DND-41 (cell line): ENCODE results near the gene ERAL1.
"Not testable (repeated sequence)": the region's sequence is repeated elsewhere in the genome, so short reads cannot be mapped to it uniquely, and the experiment has no call there.

Experiments
- ATAC-seq: fragments of 200-7000 bp; cut with Tn5 transposase; 3 replicates; pipeline ENCODE4 v1.9.1; 2021; ENCODE audit warnings: low read depth; ENCODE audit not compliant: insufficient read depth
- DNase-seq: peaks from one replicate; pipeline ENCODE4 v3.0.0-alpha.2; 2020
- H2AFZ ChIP-seq: 2 replicates; pipeline ENCODE4 v1.6.0; 2012; ENCODE audit warnings: low read depth, low read length
- H3K27ac ChIP-seq: 2 replicates; pipeline ENCODE4 v1.5.1; 2012; ENCODE audit warnings: low read length, inconsistent platforms
- H3K27me3 ChIP-seq: fragments of 200-600 bp; sonication (generic); 2 replicates; pipeline ENCODE4 v1.6.0; 2012; ENCODE audit warnings: low read length, mild to moderate bottlenecking, inconsistent platforms; ENCODE audit not compliant: insufficient read depth, poor library complexity
- H3K36me3 ChIP-seq: 2 replicates; pipeline ENCODE4 v1.5.1; 2012; ENCODE audit warnings: low read length, inconsistent platforms; ENCODE audit not compliant: insufficient read depth
- H3K4me1 ChIP-seq: 2 replicates; pipeline ENCODE4 v1.5.1; 2012; ENCODE audit warnings: mild to moderate bottlenecking, low read length; ENCODE audit not compliant: insufficient read depth
- H3K4me2 ChIP-seq: 2 replicates; pipeline ENCODE4 v1.6.0; 2012; ENCODE audit warnings: mild to moderate bottlenecking, moderate library complexity, low read length, inconsistent platforms; ENCODE audit not compliant: insufficient read depth
- H3K4me3 ChIP-seq, 2 experiments: fragments of 200-600 bp in 1 of 2; shearing (Covaris generic) in 1 of 2; 2 replicates each; pipeline ENCODE4 v1.5.1; 2012 to 2016; ENCODE audit warnings: inconsistent platforms in 2 of 2, low read length in 2 of 2, mild to moderate bottlenecking in 2 of 2, low read depth in 1 of 2, moderate library complexity in 1 of 2
- H3K79me2 ChIP-seq: 2 replicates; pipeline ENCODE4 v1.6.0; 2012; ENCODE audit warnings: low read length, inconsistent platforms; ENCODE audit not compliant: insufficient read depth
- H3K9ac ChIP-seq: 2 replicates; pipeline ENCODE4 v1.6.0; 2012; ENCODE audit warnings: low read depth, mild to moderate bottlenecking, inconsistent platforms, low read length, moderate library complexity
- H3K9me3 ChIP-seq: 2 replicates; pipeline ENCODE4 v1.5.1; 2012; ENCODE audit warnings: low read length, moderate library complexity, mild to moderate bottlenecking, inconsistent platforms; ENCODE audit not compliant: insufficient read depth, severe bottlenecking
- H4K20me1 ChIP-seq: 2 replicates; pipeline ENCODE4 v1.6.0; 2012; ENCODE audit warnings: low read length; ENCODE audit not compliant: insufficient read depth
- CTCF ChIP-seq: IDR thresholded peaks from 2 replicates; pipeline ENCODE4 v1.5.1; 2012; ENCODE audit warnings: borderline replicate concordance, low read length, moderate library complexity, mild to moderate bottlenecking; ENCODE audit not compliant: poor library complexity, severe bottlenecking; ENCODE audit errors: extremely low read depth
- EZH2 ChIP-seq: IDR thresholded peaks from 3 replicates; pipeline ENCODE4 v1.6.1; 2012; ENCODE audit warnings: borderline replicate concordance, low read depth, mild to moderate bottlenecking, moderate library complexity, low read length, inconsistent platforms; ENCODE audit not compliant: severe bottlenecking

ERAL1 gene

GRCh38 chr17:28828294-28829040 is 26.3 kb upstream of the ERAL1 start:
- no peak overlapping the region for H3K27ac ChIP-seq
- H3K4me3 ChIP-seq: no peak overlapping the region
- H4K20me1 ChIP-seq: peaks cover 2% of the 10 kb centered on the region; the same call in 1 of the 2 replicates
- ATAC-seq (no peak), DNase-seq (no peak)
- no peak for TF ChIP-seq CTCF
- TF ChIP-seq EZH2: no peak
- H3K79me2 ChIP-seq: peaks cover 74% of the 10 kb centered on the region
- no peak overlapping the region for H2AFZ ChIP-seq
- H3K4me1 ChIP-seq: no peaks in the 10 kb centered on the region
- H3K4me2 ChIP-seq: no peak overlapping the region
- no peaks in the 10 kb centered on the region for H3K27me3 ChIP-seq
- peaks cover 7% of the 10 kb centered on the region; the same call in 1 of the 2 replicates for H3K36me3 ChIP-seq
- H3K9ac ChIP-seq: no peak overlapping the region
- H3K9me3 ChIP-seq: no peaks in the 10 kb centered on the region

GRCh38 chr17:28834420-28834819 is 20.4 kb upstream of the ERAL1 start:
- Histone ChIP-seq H3K9ac (no peak overlapping the region), H3K79me2 (peaks cover 86% of the 10 kb centered on the region), H3K36me3 (peaks cover 7% of the 10 kb centered on the region; the same call in 1 of the 2 replicates), H3K27me3 (no peaks in the 10 kb centered on the region), H2AFZ (no peak overlapping the region), H3K4me1 (peaks cover 5% of the 10 kb centered on the region; the same call in 1 of the 2 replicates), H4K20me1 (no peaks in the 10 kb centered on the region; the same call in 1 of the 2 replicates), H3K4me3 (no peak overlapping the region), H3K9me3 (no peaks in the 10 kb centered on the region), H3K4me2 (no peak overlapping the region), H3K27ac (no peak overlapping the region)
- TF ChIP-seq EZH2: no peak
- TF ChIP-seq CTCF: no peak
- DNase-seq: no peak
- ATAC-seq: no peak

- ATAC-seq, H3K27ac ChIP-seq, H3K36me3 ChIP-seq, H2AFZ ChIP-seq, H3K4me2 ChIP-seq, H3K27me3 ChIP-seq, H3K9ac ChIP-seq, H4K20me1 ChIP-seq, H3K4me3 ChIP-seq, DNase-seq, H3K9me3 ChIP-seq: not testable (repeated sequence)
- Histone ChIP-seq H3K4me1 (peaks cover 23% of the 10 kb centered on the region), H3K79me2 (peaks cover 92% of the 10 kb centered on the region)
Observed at GRCh38 chr17:28836541-28836940, 18.3 kb upstream of the ERAL1 start.

- H3K27me3 ChIP-seq: no peaks in the 10 kb centered on the region
- H2AFZ ChIP-seq: no peak overlapping the region
- H3K9me3 ChIP-seq: no peaks in the 10 kb centered on the region
- H3K4me2 ChIP-seq: peak overlapping the region; percentile 31; the same call in 1 of the 2 replicates
- no peak overlapping the region for H3K9ac ChIP-seq
- no peak overlapping the region for H3K4me3 ChIP-seq
- TF ChIP-seq CTCF (no peak), EZH2 (no peak)
- H3K79me2 ChIP-seq: peaks cover 79% of the 10 kb centered on the region
- H3K36me3 ChIP-seq: no peaks in the 10 kb centered on the region
- H3K27ac ChIP-seq: no peak overlapping the region
- H4K20me1 ChIP-seq: peaks cover 5% of the 10 kb centered on the region; the same call in 1 of the 2 replicates
- ATAC-seq (no peak), DNase-seq (no peak)
- H3K4me1 ChIP-seq: peaks cover 34% of the 10 kb centered on the region
Observed at GRCh38 chr17:28839221-28839620, 15.6 kb upstream of the ERAL1 start.
